RWPE2 (cell line): ENCODE data around the gene RHOB.

Source experiments
- ATAC-seq: fragments of 200-7000 bp; cut with Tn5 transposase; 3 replicates; pipeline ENCODE4 v1.9.1; 2021; ENCODE audit warnings: low read depth
- DNase-seq: peaks from one replicate; pipeline ENCODE4 v3.0.0-alpha.2; 2020; ENCODE audit warnings: low spot score
- H3K27ac ChIP-seq: fragments of 450-650 bp; 2 replicates; pipeline ENCODE4 v1.5.1; 2017; ENCODE audit warnings: mild to moderate bottlenecking; ENCODE audit not compliant: poor library complexity, severe bottlenecking
- H3K27me3 ChIP-seq: fragments of 250-450 bp; sonication (Bioruptor Pico); 2 replicates; pipeline ENCODE4 v1.5.1; 2021; ENCODE audit warnings: mild to moderate bottlenecking, moderate library complexity; ENCODE audit not compliant: insufficient read depth, poor library complexity, severe bottlenecking
- H3K36me3 ChIP-seq: fragments of 250-450 bp; sonication (Bioruptor Pico); 2 replicates; pipeline ENCODE4 v1.5.1; 2020; ENCODE audit warnings: low read depth, mild to moderate bottlenecking, moderate library complexity
- H3K4me1 ChIP-seq: fragments of 250-450 bp; sonication (Bioruptor Pico); 2 replicates; pipeline ENCODE4 v1.5.1; 2021; ENCODE audit warnings: mild to moderate bottlenecking, moderate library complexity; ENCODE audit not compliant: insufficient read depth, poor library complexity, severe bottlenecking
- H3K4me3 ChIP-seq: fragments of 250-450 bp; sonication (Bioruptor Pico); 2 replicates; pipeline ENCODE4 v1.5.1; 2021; ENCODE audit warnings: mild to moderate bottlenecking, moderate library complexity; ENCODE audit not compliant: severe bottlenecking
- H3K9me3 ChIP-seq: fragments of 250-450 bp; sonication (Bioruptor Pico); 2 replicates; pipeline ENCODE4 v1.5.1; 2021; ENCODE audit warnings: mild to moderate bottlenecking, moderate library complexity; ENCODE audit not compliant: severe bottlenecking
- TF ChIP-seq, protein P1 (sequence below): fragments of 450-650 bp; IDR thresholded peaks from one replicate; pipeline ENCODE4 v1.5.1; 2017; ENCODE audit warnings: mild to moderate bottlenecking, moderate library complexity; ENCODE audit not compliant: poor library complexity, severe bottlenecking

RHOB gene

DNA sequence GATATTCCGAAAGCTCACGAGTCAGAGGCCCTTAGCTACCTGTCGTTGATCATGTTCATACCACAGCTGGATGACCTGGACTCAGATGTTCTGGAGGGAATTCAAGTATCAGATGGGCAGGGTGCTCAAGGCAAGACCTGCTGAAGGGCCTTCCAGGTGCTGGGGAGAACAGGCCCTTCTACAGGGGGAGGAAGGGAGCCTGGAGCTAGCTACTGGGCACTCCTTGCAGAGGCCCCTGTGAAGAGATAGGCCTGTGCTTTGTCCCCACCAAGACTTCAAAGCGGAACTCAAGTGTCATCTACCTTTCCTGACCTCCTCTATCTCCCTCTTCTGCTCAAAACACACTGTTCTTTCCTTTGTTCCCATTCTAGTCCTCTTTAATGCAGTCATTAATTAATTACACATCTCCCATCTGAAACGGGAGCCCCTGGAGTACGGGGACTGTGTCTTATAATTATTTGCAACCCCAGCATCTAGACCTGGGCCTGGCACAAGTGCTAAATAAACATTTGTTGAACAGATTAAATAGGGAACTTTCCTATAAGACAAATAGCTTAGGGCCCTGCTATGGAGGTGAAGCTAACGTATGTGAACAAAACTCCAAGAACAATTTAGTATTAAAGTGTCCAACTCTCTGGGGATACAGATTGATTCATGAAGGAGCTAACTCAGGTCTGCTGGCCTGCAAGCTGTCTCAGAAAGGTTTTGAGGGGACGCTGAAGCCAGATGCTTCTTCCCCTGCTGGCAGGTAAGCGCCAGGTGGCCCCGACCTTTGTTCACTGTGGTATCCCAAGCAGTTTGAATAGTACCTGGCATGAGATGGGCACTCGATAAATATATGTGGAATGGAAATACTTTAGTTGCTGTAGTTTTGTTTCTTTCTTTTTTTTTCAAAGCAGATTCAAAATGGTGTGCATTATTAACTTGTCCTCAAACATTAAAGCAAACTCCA is 22.0 kb downstream of the RHOB start:
- DNase-seq: no peak
- no peak for ATAC-seq
- H3K27me3 ChIP-seq: no peaks in the 10 kb centered on the region
- H3K4me1 ChIP-seq: peaks cover 5% of the 10 kb centered on the region
- TF ChIP-seq, protein P1, sequence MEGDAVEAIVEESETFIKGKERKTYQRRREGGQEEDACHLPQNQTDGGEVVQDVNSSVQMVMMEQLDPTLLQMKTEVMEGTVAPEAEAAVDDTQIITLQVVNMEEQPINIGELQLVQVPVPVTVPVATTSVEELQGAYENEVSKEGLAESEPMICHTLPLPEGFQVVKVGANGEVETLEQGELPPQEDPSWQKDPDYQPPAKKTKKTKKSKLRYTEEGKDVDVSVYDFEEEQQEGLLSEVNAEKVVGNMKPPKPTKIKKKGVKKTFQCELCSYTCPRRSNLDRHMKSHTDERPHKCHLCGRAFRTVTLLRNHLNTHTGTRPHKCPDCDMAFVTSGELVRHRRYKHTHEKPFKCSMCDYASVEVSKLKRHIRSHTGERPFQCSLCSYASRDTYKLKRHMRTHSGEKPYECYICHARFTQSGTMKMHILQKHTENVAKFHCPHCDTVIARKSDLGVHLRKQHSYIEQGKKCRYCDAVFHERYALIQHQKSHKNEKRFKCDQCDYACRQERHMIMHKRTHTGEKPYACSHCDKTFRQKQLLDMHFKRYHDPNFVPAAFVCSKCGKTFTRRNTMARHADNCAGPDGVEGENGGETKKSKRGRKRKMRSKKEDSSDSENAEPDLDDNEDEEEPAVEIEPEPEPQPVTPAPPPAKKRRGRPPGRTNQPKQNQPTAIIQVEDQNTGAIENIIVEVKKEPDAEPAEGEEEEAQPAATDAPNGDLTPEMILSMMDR: no peak
- no peaks in the 10 kb centered on the region for H3K9me3 ChIP-seq
- H3K27ac ChIP-seq: no peak overlapping the region
- no peaks in the 10 kb centered on the region for H3K36me3 ChIP-seq
- H3K4me3 ChIP-seq: no peak overlapping the region

DNA sequence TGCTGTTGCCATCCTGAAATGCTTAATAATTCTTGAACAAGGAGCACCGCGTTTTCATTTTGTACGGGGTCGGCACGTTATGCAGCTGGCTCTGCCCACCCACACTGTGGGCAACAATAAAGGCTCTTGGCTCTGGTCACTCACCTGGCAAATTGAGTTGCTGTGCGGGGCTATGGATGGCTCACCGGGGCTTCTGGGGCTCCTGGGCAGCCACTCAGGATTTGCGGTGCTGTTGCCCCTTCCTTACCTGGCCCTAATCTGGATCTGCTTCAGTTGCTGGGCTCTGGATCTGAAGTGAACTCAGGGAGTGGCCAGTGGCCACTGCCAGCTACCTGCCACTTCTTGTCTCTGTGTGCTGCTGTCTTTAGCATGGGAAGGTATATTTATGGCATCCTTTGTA is 22.7 kb downstream of the RHOB start:
- no peak for DNase-seq
- H3K27me3 ChIP-seq: no peaks in the 10 kb centered on the region
- H3K9me3 ChIP-seq: no peaks in the 10 kb centered on the region
- no peak for ATAC-seq
- no peak overlapping the region for H3K4me3 ChIP-seq
- no peak overlapping the region for H3K27ac ChIP-seq
- peaks cover 5% of the 10 kb centered on the region for H3K4me1 ChIP-seq
- TF ChIP-seq, protein P1: no peak
- H3K36me3 ChIP-seq: no peaks in the 10 kb centered on the region

DNA sequence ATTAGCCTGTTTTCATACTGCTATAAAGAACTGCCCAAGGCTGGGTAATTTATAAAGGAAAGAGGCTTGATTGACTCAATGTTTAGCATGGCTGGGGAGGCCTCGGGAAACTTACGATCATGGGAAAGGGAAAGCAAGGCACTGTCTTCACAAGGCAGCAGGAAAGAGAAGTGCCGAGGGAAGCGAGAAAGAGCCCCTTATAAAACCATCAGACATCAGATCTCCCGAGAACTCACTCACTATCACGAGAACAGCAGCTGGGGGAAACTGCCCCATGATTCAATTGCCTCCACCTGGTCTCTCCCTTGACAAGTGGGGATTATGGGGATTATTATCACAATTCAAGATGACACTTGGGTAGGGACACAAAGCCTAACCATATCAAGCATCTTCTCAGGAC is 23.3 kb downstream of the RHOB start:
- H3K27ac ChIP-seq: no peak overlapping the region
- H3K27me3 ChIP-seq: no peaks in the 10 kb centered on the region
- ATAC-seq: no peak
- TF ChIP-seq, protein P1: no peak
- H3K4me3 ChIP-seq: no peak overlapping the region
- H3K9me3 ChIP-seq: no peaks in the 10 kb centered on the region
- no peaks in the 10 kb centered on the region for H3K36me3 ChIP-seq
- no peak for DNase-seq
- H3K4me1 ChIP-seq: peaks cover 5% of the 10 kb centered on the region

DNA sequence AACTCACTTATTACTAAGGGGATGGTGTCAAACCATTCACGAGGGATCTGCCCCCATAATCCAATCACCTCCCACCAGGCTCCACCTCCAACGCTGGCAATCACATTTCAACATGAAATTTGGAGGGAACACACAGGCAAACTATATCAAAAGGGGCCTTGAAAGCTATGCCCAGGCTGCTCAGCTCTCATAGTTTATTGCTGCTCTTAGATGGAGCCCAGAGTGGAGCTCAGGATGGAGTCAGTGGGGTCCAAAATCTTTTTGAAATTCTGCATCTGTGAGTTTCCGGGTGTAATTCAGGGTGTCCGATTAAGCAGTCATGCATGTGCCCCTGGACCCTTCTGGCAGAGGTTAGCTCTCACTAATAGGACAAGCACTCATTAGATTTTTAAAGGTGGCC is 24.3 kb downstream of the RHOB start:
- TF ChIP-seq, protein P1: no peak
- H3K36me3 ChIP-seq: no peaks in the 10 kb centered on the region
- no peak overlapping the region for H3K27ac ChIP-seq
- no peaks in the 10 kb centered on the region for H3K9me3 ChIP-seq
- ATAC-seq (no peak), DNase-seq (no peak)
- no peaks in the 10 kb centered on the region for H3K27me3 ChIP-seq
- H3K4me3 ChIP-seq: no peak overlapping the region
- peaks cover 4% of the 10 kb centered on the region for H3K4me1 ChIP-seq
